Frontal cortex (tissue), 4 donors: ENCODE measurements around the gene OR2A12. TPM values are rescaled to one million over a fixed set of nuclear protein-coding genes. Genes with fewer than 3 reads are reported as not detected.
"Not testable (repeated sequence)": the region's sequence is repeated elsewhere in the genome, so short reads cannot be mapped to it uniquely, and the experiment has no call there.

Source experiments
- DNase-seq, 2 donors: peaks; one replicate each; pipeline ENCODE4 v3.0.0; 2012; ENCODE audit warnings: low spot score in 2 of 2
- FAIRE-seq: peaks from 2 replicates; lab custom pipeline; 2012; peaks lifted over from hg19 to GRCh38; lab: Jason Lieb, UNC
- total RNA-seq: library from RNA; depleted of rRNA; stranded (reverse); fragments of >200 nt; gene quantifications from one replicate; pipeline ENCODE4 v1.2.3, GENCODE V29; 2014
- donor health status: control.
- donor health status: control.
- donor health status: control.

OR2A12 gene
- total RNA-seq: not detected

DNA sequence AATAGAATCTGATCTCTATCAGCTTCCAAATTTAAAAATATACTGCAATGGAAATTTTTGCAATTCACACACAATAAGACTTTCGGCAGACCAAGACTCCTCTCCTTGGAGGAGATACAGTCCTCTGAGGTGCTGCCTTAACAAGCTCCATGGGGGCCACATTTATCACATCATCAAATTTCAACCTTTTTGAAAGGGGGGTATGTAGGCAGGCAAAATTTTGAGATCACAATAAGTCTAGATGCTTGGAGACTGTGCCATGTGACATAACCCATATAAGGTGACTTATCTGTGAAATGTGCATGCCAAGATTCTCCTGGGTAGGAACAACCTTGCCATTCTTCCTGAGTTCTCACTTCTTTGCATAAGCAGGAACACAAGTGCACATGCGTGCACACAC lies at the start of gene OR2A12:
Gene OR2A12 (plus strand): TSS at position 301 of the 400 bp plus-strand sequence. CDS start 8,830 bp downstream, outside the sequence.
- DNase-seq (no peak), FAIRE-seq (no peak)

- FAIRE-seq: no peak
- DNase-seq: no peak
Measured at GRCh38 chr7:144036302-144036885, 49.7 kb upstream of the OR2A12 start.

DNA sequence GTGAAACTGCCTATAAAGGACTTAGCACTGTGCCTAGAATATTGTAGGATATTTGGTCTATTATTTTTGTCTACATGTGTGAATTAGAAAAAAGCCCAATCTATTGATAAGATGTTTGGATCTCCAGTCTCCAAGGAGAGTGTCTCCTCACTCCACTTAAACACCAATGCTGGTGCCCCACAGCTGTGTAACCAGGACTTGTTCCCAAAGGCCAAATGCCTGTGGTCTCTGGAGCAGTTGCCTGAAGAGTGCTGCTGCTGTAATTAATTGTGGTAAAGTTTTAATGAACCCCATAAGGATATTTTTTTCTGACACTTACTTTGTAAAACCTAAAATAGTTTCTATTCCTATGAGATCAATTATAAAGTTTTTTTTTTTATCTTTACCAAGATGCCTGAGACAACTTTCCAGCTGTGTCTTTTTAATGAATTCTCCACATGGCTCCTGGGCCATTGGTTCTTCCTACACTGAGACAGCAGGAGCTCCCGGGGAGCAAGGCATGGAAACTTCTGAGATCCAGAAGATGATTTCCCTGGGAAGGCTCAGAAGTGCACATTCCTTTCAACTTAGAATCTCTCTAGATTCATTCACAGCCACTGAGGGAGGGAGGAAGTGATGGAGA lies 48.6 kb upstream of the OR2A12 start:
- no peak for DNase-seq
- no peak for FAIRE-seq

DNA sequence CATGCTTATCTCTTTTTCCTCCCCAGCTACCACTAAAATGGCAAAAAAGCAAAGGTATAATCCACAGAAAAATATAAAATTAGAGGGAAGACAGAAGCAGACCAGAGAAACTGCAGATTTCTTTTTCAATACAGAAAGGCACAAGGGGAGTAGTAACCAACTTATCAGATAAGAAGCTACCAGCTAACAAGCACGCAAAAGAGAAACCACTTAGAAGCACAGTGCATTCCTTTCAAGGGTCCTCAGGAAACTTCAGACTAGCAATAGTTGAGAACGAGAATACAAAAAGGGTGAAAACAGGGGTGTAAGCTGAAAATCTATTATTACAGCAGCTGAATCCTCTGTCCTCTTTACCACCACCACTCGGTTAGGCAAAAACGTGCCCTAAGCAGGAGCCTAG lies 47.2 kb upstream of the OR2A12 start:
- FAIRE-seq (no peak), DNase-seq (no peak)

GRCh38 chr7:144048648-144049047 lies 37.4 kb upstream of the OR2A12 start, which contains the start of gene OR2A5:
Gene OR2A5 (plus strand): TSS chr7:144048948. CDS start chr7:144050402, 1,454 bp downstream.
- FAIRE-seq (no peak), DNase-seq (no peak)

DNA sequence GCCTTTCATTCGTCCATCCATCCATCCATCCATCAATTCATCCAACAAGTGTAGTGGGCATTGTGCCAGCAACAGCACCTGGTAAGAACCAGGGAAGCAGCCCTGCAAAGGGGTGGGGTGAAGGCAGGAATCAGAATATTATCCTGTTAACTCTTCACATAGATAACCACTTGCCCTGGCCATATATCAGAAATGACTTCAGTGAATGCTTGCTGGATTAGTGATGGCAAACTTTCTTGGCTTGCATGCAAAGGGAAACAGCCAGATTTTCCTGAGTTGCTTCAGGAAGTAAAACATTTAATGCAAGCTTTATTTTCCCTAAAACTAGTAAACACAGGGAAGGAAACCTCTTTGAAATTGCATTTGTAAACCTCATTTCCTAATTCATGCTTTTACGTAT lies 36.6 kb upstream of the OR2A12 start:
- DNase-seq: no peak
- no peak for FAIRE-seq

- DNase-seq: no peak
- no peak for FAIRE-seq
Measured at GRCh38 chr7:144050093-144050492, 36.0 kb upstream of the OR2A12 start.

DNA sequence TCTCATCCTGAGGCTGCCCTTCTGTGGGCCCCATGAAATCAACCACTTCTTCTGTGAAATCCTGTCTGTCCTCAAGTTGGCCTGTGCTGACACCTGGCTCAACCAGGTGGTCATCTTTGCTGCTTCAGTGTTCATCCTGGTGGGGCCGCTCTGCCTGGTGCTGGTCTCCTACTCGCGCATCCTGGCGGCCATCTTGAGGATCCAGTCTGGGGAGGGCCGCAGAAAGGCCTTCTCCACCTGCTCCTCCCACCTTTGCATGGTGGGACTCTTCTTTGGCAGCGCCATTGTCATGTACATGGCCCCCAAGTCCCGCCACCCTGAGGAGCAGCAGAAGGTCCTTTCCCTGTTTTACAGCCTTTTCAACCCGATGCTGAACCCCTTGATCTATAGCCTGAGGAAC lies 35.2 kb upstream of the OR2A12 start:
- not testable (repeated sequence) for DNase-seq, FAIRE-seq

DNA sequence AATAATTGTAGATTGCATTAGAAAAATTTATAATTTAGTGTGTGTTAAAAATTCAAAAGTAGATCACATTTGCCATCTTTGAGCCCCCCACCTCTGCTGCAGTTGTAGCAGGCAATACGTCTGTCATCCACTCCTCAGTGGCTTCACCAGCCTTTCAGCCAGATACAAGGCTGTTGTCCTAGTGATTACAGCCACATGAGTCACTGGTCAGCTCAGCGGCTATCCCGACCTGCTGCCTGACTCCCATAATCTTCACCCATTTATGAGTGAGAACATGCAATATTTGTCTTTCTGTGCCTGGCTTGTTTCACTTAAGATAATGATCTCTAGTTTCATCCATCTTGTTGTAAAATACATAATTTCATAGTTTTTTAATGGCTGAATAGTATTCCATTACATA lies 28.1 kb upstream of the OR2A12 start:
- FAIRE-seq: no peak

DNA sequence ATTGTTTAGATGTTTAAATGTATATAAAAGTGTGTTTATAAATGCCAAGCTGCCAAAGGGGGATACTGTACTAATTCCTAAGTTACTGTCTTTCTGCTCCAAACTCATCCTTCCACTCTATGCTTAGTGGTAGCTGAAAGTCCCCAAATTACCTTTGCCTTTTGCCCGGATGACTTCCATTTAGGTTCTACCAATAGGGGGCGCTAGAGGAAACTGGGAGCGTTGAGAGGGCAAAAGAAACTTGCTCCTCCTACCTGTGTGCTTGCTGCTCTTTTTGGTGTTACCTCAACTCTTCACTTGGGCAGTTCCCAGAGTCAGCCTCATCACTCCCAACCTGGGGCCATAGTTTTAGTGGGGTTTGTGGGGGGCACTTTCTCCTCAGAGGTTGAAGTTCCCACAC lies 22.4 kb upstream of the OR2A12 start:
- DNase-seq: no peak
- FAIRE-seq: no peak

More for the DNA sequence above, 28.1 kb upstream of the OR2A12 start:
- no peak for DNase-seq

DNA sequence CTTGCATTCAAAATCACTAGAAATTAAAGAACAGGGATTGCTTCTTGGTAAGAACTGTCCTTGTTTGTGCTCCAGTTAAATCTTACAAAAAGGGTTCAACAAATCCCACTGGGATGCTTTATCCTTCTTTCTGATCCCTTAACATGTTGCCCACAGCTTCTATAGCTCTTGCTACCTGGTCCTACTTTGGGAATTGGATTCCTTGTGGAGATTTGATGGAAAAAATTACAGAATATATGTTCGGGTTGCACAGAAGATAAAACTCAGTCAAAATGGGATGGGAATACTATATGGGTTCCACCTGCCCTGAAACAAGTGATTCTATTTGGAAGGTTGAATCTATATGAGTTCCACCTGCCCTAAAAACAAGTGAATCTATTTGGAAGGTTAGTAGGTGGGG lies 16.6 kb upstream of the OR2A12 start, which contains the start of gene OR2A25:
Gene OR2A25 (plus strand): TSS at position 301 of the 400 bp plus-strand sequence. CDS start 4,409 bp downstream, outside the sequence.
- FAIRE-seq: no peak
- no peak for DNase-seq

- FAIRE-seq (no peak), DNase-seq (no peak)
Measured at GRCh38 chr7:144069953-144070352, 16.1 kb upstream of the OR2A12 start.

DNA sequence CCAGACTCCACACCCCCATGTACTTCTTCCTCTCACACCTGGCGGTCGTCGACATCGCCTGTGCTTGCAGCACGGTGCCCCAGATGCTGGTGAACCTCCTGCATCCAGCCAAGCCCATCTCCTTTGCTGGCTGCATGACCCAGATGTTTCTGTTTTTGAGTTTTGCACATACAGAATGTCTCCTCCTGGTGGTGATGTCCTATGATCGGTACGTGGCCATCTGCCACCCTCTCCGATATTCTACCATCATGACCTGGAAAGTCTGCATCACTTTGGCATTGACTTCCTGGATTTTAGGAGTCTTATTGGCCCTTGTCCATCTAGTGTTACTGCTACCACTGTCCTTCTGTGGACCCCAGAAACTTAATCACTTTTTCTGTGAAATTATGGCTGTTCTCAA lies 11.7 kb upstream of the OR2A12 start:
- DNase-seq (no peak), FAIRE-seq (no peak)

DNA sequence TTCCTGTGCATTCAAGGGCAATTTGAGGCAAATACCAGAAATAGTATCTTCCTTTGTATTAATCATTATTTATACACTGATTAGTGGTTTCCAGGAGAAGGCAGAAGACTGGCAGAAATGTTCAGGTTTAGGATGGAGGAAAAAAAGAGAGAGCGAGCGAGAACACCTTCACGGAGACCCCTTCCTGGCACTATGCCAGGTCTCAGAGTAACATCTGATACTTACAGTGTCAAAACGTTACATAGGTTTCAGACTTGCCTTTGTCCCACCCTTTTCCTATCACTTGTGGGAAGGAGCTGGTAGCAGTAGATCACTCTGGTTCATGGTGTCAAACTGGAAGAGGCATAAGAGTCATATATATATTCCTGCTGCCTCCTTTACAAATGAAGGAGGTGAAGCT lies 652 bp downstream of the OR2A12 start:
- FAIRE-seq: no peak

GRCh38 chr7:144087230-144087629 lies 1.2 kb downstream of the OR2A12 start:
- FAIRE-seq: no peak

More for the DNA sequence above, 652 bp downstream of the OR2A12 start:
- no peak for DNase-seq

DNA sequence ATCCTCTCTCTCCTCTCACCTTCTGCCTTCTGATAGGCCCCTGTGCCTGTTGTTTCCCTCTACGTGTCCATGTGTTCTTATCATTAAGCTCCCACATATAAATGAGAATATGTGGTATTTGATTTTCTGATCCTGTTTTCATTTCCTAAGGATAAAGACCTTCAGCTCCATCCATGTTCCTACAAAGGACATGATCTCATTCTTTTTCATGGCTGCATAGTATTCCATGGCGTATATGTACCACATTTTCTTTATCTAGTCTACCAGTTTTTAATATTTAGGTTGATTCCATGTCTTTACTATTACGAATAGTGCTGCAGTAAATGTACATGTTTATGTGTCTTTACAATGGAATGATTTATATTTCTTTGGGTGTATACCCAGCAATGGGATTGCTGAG lies 4.6 kb downstream of the OR2A12 start:
- DNase-seq (no peak), FAIRE-seq (no peak)

More at GRCh38 chr7:144087230-144087629, 1.2 kb downstream of the OR2A12 start:
- no peak for DNase-seq

GRCh38 chr7:144098776-144099175 lies 12.7 kb downstream of the OR2A12 start:
- DNase-seq: no peak
- no peak for FAIRE-seq

- no peak for DNase-seq
- FAIRE-seq: no peak
Measured at GRCh38 chr7:144100607-144101006, 14.5 kb downstream of the OR2A12 start.

GRCh38 chr7:144102041-144102440 lies 16.0 kb downstream of the OR2A12 start:
- FAIRE-seq (no peak), DNase-seq (no peak)

- FAIRE-seq (no peak), DNase-seq (no peak)
Measured at GRCh38 chr7:144105211-144105610, 19.1 kb downstream of the OR2A12 start.

DNA sequence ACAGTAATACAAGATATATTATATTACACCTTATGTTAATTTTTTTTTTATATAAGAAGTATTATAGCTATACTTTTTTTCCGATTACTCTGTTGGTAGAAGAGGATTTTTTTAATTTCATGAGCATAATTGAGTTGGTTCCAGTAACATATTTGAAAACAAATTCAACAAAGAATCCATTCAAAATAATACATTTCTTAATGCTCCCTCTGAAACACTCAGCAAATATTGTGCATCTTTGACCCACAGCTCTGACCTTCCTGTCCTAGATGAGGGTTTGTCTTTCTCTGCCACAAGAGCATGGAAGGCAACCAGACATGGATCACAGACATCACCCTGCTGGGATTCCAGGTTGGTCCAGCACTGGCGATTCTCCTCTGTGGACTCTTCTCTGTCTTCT lies 23.2 kb downstream of the OR2A12 start, which contains the start of gene OR2A2:
Gene OR2A2 (plus strand): TSS at position 301 of the 400 bp plus-strand sequence. CDS start 0 bp downstream, at position 301.
- DNase-seq (no peak), FAIRE-seq (no peak)
